LNCaP clone FGC (cell line): Measurements from ENCODE around the gene USP15.
"Not testable (repeated sequence)": the region's sequence is repeated elsewhere in the genome, so short reads cannot be mapped to it uniquely, and the experiment has no call there.

ENCODE experiments used
- DNase-seq: peaks from one replicate; pipeline ENCODE4 v3.0.0-alpha.2; 2011; ENCODE audit warnings: low read depth
- H3K4me3 ChIP-seq: 2 replicates; pipeline ENCODE4 v1.5.1; 2011; ENCODE audit warnings: mild to moderate bottlenecking, low read depth, low read length, control low read depth
- CTCF ChIP-seq: IDR thresholded peaks from 2 replicates; pipeline ENCODE4 v1.5.1; 2012; ENCODE audit warnings: mild to moderate bottlenecking; ENCODE audit not compliant: control insufficient read depth, insufficient read depth; ENCODE audit errors: extremely low read depth

USP15 gene

GRCh38 chr12:62438098-62438692 lies 178.0 kb downstream of the USP15 start:
- DNase-seq: peak; percentile 18
- TF ChIP-seq CTCF: peak; percentile 70
- H3K4me3 ChIP-seq: no peak overlapping the region

GRCh38 chr12:62446754-62447452 lies 186.7 kb downstream of the USP15 start:
- DNase-seq: no peak
- H3K4me3 ChIP-seq: no peak overlapping the region
- no peak for TF ChIP-seq CTCF

- no peak for DNase-seq
- no peak overlapping the region for H3K4me3 ChIP-seq
- no peak for TF ChIP-seq CTCF
Measured at GRCh38 chr12:62448436-62448835, 188.2 kb downstream of the USP15 start.

- not testable (repeated sequence) for H3K4me3 ChIP-seq, DNase-seq
Measured at GRCh38 chr12:62455429-62455828, 195.2 kb downstream of the USP15 start.

GRCh38 chr12:62458626-62459025 lies 198.4 kb downstream of the USP15 start:
- no peak for TF ChIP-seq CTCF
- no peak for DNase-seq
- H3K4me3 ChIP-seq: no peak overlapping the region

GRCh38 chr12:62459976-62460375 lies 199.8 kb downstream of the USP15 start:
- no peak for TF ChIP-seq CTCF
- DNase-seq: no peak
- no peak overlapping the region for H3K4me3 ChIP-seq

GRCh38 chr12:62461171-62461837 lies 201.1 kb downstream of the USP15 start:
- DNase-seq, H3K4me3 ChIP-seq: not testable (repeated sequence)

GRCh38 chr12:62463252-62463651 lies 203.0 kb downstream of the USP15 start:
- H3K4me3 ChIP-seq, DNase-seq: not testable (repeated sequence)
